A549 (cell line): ENCODE results near the gene VPS26B. TPM values are rescaled to one million over a fixed set of nuclear protein-coding genes. Genes with fewer than 3 reads are reported as not detected.

Source experiments
- ATAC-seq, 2 experiments: fragments of 200-7000 bp in 1 of 2; fragments of >200 bp in 1 of 2; cut with Nextera tagmentation in 1 of 2; cut with Tn5 transposase in 1 of 2; 3 replicates each; pipeline versions ENCODE4 v1.8.0 to v1.9.1; 2018 to 2020; ENCODE audit warnings: mild to moderate bottlenecking in 1 of 2, moderate library complexity in 1 of 2
- CTCF ChIA-PET: fragments of 300-600 bp; sonication (Branson Sonifier 250); formaldehyde crosslinking; extraction: SDS; loops from one replicate; lab custom pipeline; 2021; ENCODE audit warnings: antibody characterized with exemption, inconsistent platforms; lab: Yijun Ruan, JAX
- POLR2A ChIA-PET: fragments of 350-600 bp; formaldehyde crosslinking; extraction: SDS; loops from one replicate; lab custom pipeline; 2021; ENCODE audit warnings: antibody characterized with exemption, inconsistent platforms; lab: Yijun Ruan, JAX
- DNase-seq, 2 experiments: peaks; one replicate each; pipeline versions ENCODE4 v3.0.0 to v3.0.0-alpha.2; 2011 to 2016; ENCODE audit warnings: low read depth in 1 of 2, low spot score in 1 of 2
- FAIRE-seq: peaks from 2 replicates; lab custom pipeline; 2011; peaks lifted over from hg19 to GRCh38; lab: Jason Lieb, UNC
- H3K27ac ChIP-seq, 2 experiments: fragments of >200 bp; sonication (Bioruptor Twin); formaldehyde crosslinking; 3 replicates each; pipeline ENCODE4 v1.5.1; 2016 to 2017
- H3K4me1 ChIP-seq: fragments of >200 bp; sonication (Bioruptor Twin); formaldehyde crosslinking; 3 replicates; pipeline ENCODE4 v1.6.1; 2016
- H3K4me2 ChIP-seq: fragments of >200 bp; sonication (Bioruptor Twin); formaldehyde crosslinking; 3 replicates; pipeline ENCODE4 v1.6.1; 2016
- H3K4me3 ChIP-seq: fragments of >200 bp; sonication (Bioruptor Twin); formaldehyde crosslinking; 3 replicates; pipeline ENCODE4 v1.5.1; 2016
- H3K9me3 ChIP-seq: fragments of >200 bp; sonication (Bioruptor Twin); formaldehyde crosslinking; 3 replicates; pipeline ENCODE4 v1.6.1; 2016
- BHLHE40 ChIP-seq: IDR thresholded peaks from 2 replicates; pipeline ENCODE4 v1.6.1; 2012; ENCODE audit warnings: low read depth, low read length, inconsistent platforms
- CBX2 ChIP-seq: fragments of 200-600 bp; sonication (generic); IDR thresholded peaks from 2 replicates; pipeline ENCODE4 v1.6.1; 2016; ENCODE audit warnings: low read depth, mild to moderate bottlenecking, borderline replicate concordance
- CBX8 ChIP-seq: fragments of 200-600 bp; sonication (generic); IDR thresholded peaks from 2 replicates; pipeline ENCODE4 v1.6.1; 2016
- CEBPB ChIP-seq, 2 experiments: fragments of >200 bp in 1 of 2; sonication (Bioruptor Twin) in 1 of 2; formaldehyde crosslinking in 1 of 2; IDR thresholded peaks; 2 replicates each; pipeline ENCODE4 v1.6.1; 2012 to 2016
- EHF ChIP-seq: fragments of 250-450 bp; sonication (Bioruptor Pico); IDR thresholded peaks from 2 replicates; pipeline ENCODE4 v1.5.0; 2020; ENCODE audit warnings: mild to moderate bottlenecking
- ESRRA ChIP-seq: fragments of 150-350 bp; IDR thresholded peaks from 2 replicates; pipeline ENCODE4 v1.6.1; 2014; ENCODE audit warnings: mild to moderate bottlenecking, low read length, borderline replicate concordance
- GATA3 ChIP-seq: IDR thresholded peaks from 2 replicates; pipeline ENCODE4 v1.6.1; 2012; ENCODE audit warnings: borderline replicate concordance
- HOXB13 ChIP-seq: fragments of 250-450 bp; sonication (Bioruptor Pico); IDR thresholded peaks from 2 replicates; pipeline ENCODE4 v1.5.0; 2020; ENCODE audit warnings: low read depth, mild to moderate bottlenecking, moderate library complexity
- HOXB5 ChIP-seq: fragments of 250-450 bp; sonication (Bioruptor Pico); IDR thresholded peaks from 2 replicates; pipeline ENCODE4 v1.5.0; 2020; ENCODE audit warnings: mild to moderate bottlenecking, moderate library complexity
- JUN ChIP-seq, 2 experiments: fragments of >200 bp; sonication (Bioruptor Twin); formaldehyde crosslinking; IDR thresholded peaks; 2 replicates in 1 of 2; 3 replicates in 1 of 2; pipeline ENCODE4 v1.6.1; 2016 to 2017
- KDM5A ChIP-seq: fragments of 200-600 bp; sonication (generic); IDR thresholded peaks from 2 replicates; pipeline ENCODE4 v1.6.1; 2016; ENCODE audit warnings: antibody characterized with exemption, mild to moderate bottlenecking
- POLR2A ChIP-seq: IDR thresholded peaks from 2 replicates; pipeline ENCODE4 v1.6.1; 2012; ENCODE audit warnings: mild to moderate bottlenecking, low read length
- RFX5 ChIP-seq: fragments of 450-650 bp; IDR thresholded peaks from 2 replicates; pipeline ENCODE4 v1.7.1; 2014; ENCODE audit warnings: antibody characterized with exemption, mild to moderate bottlenecking, moderate library complexity
- RNF2 ChIP-seq: fragments of 200-600 bp; sonication (generic); IDR thresholded peaks from 2 replicates; pipeline ENCODE4 v1.6.1; 2016; ENCODE audit warnings: low read depth, mild to moderate bottlenecking, antibody characterized with exemption, moderate library complexity, borderline replicate concordance
- SMC3 ChIP-seq: fragments of >200 bp; sonication (Bioruptor Twin); formaldehyde crosslinking; IDR thresholded peaks from 3 replicates; pipeline ENCODE4 v1.6.1; 2018; ENCODE audit warnings: inconsistent platforms
- TFCP2L1 ChIP-seq: fragments of 250-450 bp; sonication (Bioruptor Pico); IDR thresholded peaks from 2 replicates; pipeline ENCODE4 v1.5.0; 2021; ENCODE audit warnings: mild to moderate bottlenecking
- TP53 ChIP-seq: fragments of 250-450 bp; sonication (Bioruptor Pico); IDR thresholded peaks from 2 replicates; pipeline ENCODE4 v1.5.0; 2021; ENCODE audit warnings: mild to moderate bottlenecking, moderate library complexity
- ZC3H11A ChIP-seq: fragments of 450-650 bp; IDR thresholded peaks from 2 replicates; pipeline ENCODE4 v1.6.1; 2014; ENCODE audit warnings: antibody characterized with exemption, mild to moderate bottlenecking
- ZFP36 ChIP-seq: fragments of 450-650 bp; IDR thresholded peaks from 2 replicates; pipeline ENCODE4 v1.6.1; 2014; ENCODE audit warnings: borderline replicate concordance; ENCODE audit not compliant: partially characterized antibody
- ZSCAN20 ChIP-seq: fragments of 250-450 bp; sonication (Bioruptor Pico); IDR thresholded peaks from 2 replicates; pipeline ENCODE4 v1.8.0; 2022; ENCODE audit warnings: mild to moderate bottlenecking, moderate library complexity
- WGBS: methylation state at CpG from one replicate; pipeline ENCODE4 v1.1.6; 2017; ENCODE audit errors: missing lambda C conversion rate; 5-methylcytosine and 5-hydroxymethylcytosine counted together
- polyA plus RNA-seq, 4 experiments: library from polyadenylated mRNA; depleted of rRNA in 3 of 4; stranded (reverse); fragments of >200 nt; fragmentation: RNase III in 1 of 4; extraction: RNeasy Plus Mini Kit Qiagen cat#74134 plus additional on column Dnase treatment in 1 of 4; gene quantifications; 2 replicates in 3 of 4; 3 replicates in 1 of 4; pipeline ENCODE4 v1.2.3, GENCODE V29; 2011 to 2017
- TF ChIP-seq, protein P1 (sequence below): fragments of 250-450 bp; sonication (Bioruptor Pico); IDR thresholded peaks from 2 replicates; pipeline ENCODE4 v1.5.0; 2021; ENCODE audit warnings: mild to moderate bottlenecking, moderate library complexity, borderline replicate concordance
- TF ChIP-seq, protein P2 (sequence below): fragments of 450-650 bp; IDR thresholded peaks from 2 replicates; pipeline ENCODE4 v1.6.1; 2014; ENCODE audit warnings: antibody characterized with exemption
- TF ChIP-seq, protein P3 (sequence below): IDR thresholded peaks from 2 replicates; pipeline ENCODE4 v1.6.1; 2012
- TF ChIP-seq, protein P4 (sequence below): fragments of >200 bp; sonication (Bioruptor Twin); formaldehyde crosslinking; IDR thresholded peaks from 3 replicates; pipeline ENCODE4 v1.5.1; 2016

VPS26B gene
- polyA plus RNA-seq, 2 of the 4 experiments (the other 2 are of a cell fraction) = 19.2 to 25.7 TPM

DNA sequence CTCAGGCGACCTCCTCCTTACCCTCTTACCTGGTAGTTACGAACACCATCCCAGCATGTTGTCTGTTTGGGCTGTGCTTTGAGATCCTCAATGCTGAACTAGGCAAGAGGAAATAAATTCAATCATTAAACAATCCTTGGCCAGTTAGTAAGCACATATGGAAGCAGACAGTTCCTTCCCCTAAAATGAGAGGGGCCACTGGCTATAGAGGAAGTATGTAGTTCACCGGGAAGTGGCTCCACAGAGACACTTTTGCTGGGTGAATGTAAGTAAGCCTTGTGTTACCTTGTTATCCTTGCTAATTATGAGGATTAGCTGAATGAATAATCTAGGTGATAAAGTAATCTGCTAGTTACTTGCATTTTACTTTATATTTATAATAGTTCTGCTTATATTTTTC is 25.8 kb downstream of the VPS26B start:
- DNase-seq (no peak), ATAC-seq (no peak), FAIRE-seq (no peak)
- TF ChIP-seq EHF (CRISPR knock-in tag) (no peak), RFX5 (no peak), ESRRA (no peak), ZFP36 (no peak), HOXB5 (CRISPR knock-in tag) (no peak), CEBPB (IDR thresholded peaks at IDR 0.05) (no peak), JUN (IDR thresholded peaks at IDR 0.05) (no peak), BHLHE40 (no peak), ZSCAN20 (CRISPR knock-in tag) (no peak), CBX2 (no peak), SMC3 (no peak), TP53 (CRISPR knock-in tag) (no peak), TFCP2L1 (CRISPR knock-in tag) (no peak), GATA3 (no peak)
- TF ChIP-seq, protein P1, sequence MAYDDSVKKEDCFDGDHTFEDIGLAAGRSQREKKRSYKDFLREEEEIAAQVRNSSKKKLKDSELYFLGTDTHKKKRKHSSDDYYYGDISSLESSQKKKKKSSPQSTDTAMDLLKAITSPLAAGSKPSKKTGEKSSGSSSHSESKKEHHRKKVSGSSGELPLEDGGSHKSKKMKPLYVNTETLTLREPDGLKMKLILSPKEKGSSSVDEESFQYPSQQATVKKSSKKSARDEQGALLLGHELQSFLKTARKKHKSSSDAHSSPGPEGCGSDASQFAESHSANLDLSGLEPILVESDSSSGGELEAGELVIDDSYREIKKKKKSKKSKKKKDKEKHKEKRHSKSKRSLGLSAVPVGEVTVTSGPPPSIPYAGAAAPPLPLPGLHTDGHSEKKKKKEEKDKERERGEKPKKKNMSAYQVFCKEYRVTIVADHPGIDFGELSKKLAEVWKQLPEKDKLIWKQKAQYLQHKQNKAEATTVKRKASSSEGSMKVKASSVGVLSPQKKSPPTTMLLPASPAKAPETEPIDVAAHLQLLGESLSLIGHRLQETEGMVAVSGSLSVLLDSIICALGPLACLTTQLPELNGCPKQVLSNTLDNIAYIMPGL (CRISPR knock-in tag) = no peak
- TF ChIP-seq, protein P2, sequence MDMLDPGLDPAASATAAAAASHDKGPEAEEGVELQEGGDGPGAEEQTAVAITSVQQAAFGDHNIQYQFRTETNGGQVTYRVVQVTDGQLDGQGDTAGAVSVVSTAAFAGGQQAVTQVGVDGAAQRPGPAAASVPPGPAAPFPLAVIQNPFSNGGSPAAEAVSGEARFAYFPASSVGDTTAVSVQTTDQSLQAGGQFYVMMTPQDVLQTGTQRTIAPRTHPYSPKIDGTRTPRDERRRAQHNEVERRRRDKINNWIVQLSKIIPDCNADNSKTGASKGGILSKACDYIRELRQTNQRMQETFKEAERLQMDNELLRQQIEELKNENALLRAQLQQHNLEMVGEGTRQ = no peak
- TF ChIP-seq, protein P3, sequence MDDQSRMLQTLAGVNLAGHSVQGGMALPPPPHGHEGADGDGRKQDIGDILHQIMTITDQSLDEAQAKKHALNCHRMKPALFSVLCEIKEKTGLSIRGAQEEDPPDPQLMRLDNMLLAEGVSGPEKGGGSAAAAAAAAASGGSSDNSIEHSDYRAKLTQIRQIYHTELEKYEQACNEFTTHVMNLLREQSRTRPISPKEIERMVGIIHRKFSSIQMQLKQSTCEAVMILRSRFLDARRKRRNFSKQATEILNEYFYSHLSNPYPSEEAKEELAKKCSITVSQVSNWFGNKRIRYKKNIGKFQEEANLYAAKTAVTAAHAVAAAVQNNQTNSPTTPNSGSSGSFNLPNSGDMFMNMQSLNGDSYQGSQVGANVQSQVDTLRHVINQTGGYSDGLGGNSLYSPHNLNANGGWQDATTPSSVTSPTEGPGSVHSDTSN = no peak
- Histone ChIP-seq H3K4me3 (no peak overlapping the region), H3K4me1 (peaks cover 13% of the 10 kb centered on the region), H3K27ac (no peak overlapping the region), H3K4me2 (no peak overlapping the region), H3K9me3 (no peaks in the 10 kb centered on the region)
- CTCF ChIA-PET = interaction anchor here (0.7 to 1.9 kb wide), 3 partner anchors 12 to 200 kb away, joined by 3 to 5 read pairs (median 3); no protein-coding TSS in a partner anchor
- POLR2A ChIA-PET = interaction anchor here (1.4 kb wide), 1 partner anchor 26 kb away, joined by 6 read pairs; the partner anchor contains the start of genes NCAPD3 and VPS26B
- WGBS = 86% methylated on average over 3 of the region's 3 CpGs

DNA sequence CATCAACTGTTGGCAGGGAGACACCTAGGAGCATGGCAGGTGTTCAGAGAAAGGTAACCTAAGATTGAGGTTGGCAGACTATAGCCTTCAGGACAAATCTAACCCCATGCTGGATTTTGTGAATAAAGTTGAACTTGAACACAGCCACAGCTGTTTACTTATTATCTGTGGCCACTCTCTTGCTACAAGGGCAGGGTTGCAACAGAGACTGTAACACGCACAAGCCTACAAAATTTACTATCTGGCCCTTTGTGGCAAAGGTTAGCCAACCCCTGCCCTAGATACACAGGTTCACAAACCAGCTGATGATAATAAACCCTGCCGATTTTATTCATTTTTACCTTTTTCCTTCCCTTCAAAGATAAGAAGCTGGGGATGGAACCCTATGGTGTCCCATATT is 26.2 kb downstream of the VPS26B start:
- H3K9me3 ChIP-seq = no peaks in the 10 kb centered on the region
- TF ChIP-seq ZC3H11A (no peak), HOXB13 (no peak), CBX8 (no peak), POLR2A (no peak), EHF (CRISPR knock-in tag) (no peak), SMC3 (no peak), KDM5A (no peak), RNF2 (no peak)
- TF ChIP-seq, protein P4, sequence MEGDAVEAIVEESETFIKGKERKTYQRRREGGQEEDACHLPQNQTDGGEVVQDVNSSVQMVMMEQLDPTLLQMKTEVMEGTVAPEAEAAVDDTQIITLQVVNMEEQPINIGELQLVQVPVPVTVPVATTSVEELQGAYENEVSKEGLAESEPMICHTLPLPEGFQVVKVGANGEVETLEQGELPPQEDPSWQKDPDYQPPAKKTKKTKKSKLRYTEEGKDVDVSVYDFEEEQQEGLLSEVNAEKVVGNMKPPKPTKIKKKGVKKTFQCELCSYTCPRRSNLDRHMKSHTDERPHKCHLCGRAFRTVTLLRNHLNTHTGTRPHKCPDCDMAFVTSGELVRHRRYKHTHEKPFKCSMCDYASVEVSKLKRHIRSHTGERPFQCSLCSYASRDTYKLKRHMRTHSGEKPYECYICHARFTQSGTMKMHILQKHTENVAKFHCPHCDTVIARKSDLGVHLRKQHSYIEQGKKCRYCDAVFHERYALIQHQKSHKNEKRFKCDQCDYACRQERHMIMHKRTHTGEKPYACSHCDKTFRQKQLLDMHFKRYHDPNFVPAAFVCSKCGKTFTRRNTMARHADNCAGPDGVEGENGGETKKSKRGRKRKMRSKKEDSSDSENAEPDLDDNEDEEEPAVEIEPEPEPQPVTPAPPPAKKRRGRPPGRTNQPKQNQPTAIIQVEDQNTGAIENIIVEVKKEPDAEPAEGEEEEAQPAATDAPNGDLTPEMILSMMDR = no peak
- TF ChIP-seq, all 56 proteins: peak for 0
- WGBS = 89% methylated on average over 2 of the region's 2 CpGs
- H3K4me1 ChIP-seq = peaks cover 13% of the 10 kb centered on the region
- no peak for FAIRE-seq
- H3K4me2 ChIP-seq = no peak overlapping the region
- no peak for DNase-seq
- H3K4me3 ChIP-seq = no peak overlapping the region
- CTCF ChIA-PET = interaction anchor here (0.7 to 1.2 kb wide), 2 partner anchors 12 to 200 kb away, joined by 3 read pairs; no protein-coding TSS in a partner anchor
- POLR2A ChIA-PET = no interaction called here
- no peak for ATAC-seq
- no peak overlapping the region for H3K27ac ChIP-seq
